Left cardiac atrium (tissue), 4 donors: ENCODE data around the gene DYNC1I1. TPM values are rescaled to one million over a fixed set of nuclear protein-coding genes. Genes with fewer than 3 reads are reported as not detected.

ENCODE experiments used
- ATAC-seq, 2 donors: fragments of 200-7000 bp; cut with Tn5 transposase; one replicate each; pipeline ENCODE4 v1.9.1; 2020; ENCODE audit warnings: mild to moderate bottlenecking in 2 of 2, moderate library complexity in 2 of 2
- DNase-seq: peaks from one replicate; pipeline ENCODE4 v3.0.0-alpha.2; 2020
- intact Hi-C, 2 donors: fragments of 100-400 bp; cut with DNase I; formaldehyde crosslinking; loops; one replicate each; pipeline versions ENCODE4 v1.14.1 to v1.15.1; 2022 to 2023
- total RNA-seq, 2 donors: library from RNA; stranded (reverse); fragmentation: NEBNext Ultra II Directional; extraction: Animal tissue kit (Norgen Biotek cat#: 25700); gene quantifications; one replicate each; pipeline ENCODE4 v1.2.1, GENCODE V29; 2021
- donor health status: DM: no; HTN: yes; CAD: no.
- donor health status: DM: no; HTN: yes; CAD: no; lungs with severe emphysema.
- donor health status: DM: yes; HTN: yes; CAD: no.
- donor health status: Dilated cardiomyopathy.

Gene DYNC1I1
- total RNA-seq, 2 donors from 2014 or later: 18.5 to 23.6 TPM

GRCh38 chr7:95781961-95782586 is 9.7 kb downstream of the DYNC1I1 start:
- no peak for DNase-seq
- ATAC-seq: no peak
- intact Hi-C loops: no loop called here

DNA sequence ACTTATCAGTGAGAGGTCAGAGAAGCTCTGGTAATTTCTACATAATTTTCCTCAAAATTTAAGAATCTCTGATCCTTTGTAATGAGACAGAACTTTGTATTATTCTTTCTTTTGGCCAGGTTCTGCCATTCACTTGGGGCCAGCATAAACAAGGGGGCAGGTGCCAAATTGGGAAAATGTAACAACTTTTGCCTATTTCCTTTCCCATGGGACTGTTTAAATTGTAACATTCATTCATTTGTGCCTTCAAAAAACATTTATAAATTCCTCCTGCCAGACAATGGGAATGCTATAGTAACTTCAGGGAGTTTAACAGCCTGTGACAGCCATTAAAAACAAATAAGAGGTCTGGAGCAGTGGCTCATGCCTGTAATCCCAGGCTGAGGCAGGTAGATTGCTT is 12.4 kb downstream of the DYNC1I1 start:
- DNase-seq (no peak), ATAC-seq (no peak)
- intact Hi-C loops: no loop called here

DNA sequence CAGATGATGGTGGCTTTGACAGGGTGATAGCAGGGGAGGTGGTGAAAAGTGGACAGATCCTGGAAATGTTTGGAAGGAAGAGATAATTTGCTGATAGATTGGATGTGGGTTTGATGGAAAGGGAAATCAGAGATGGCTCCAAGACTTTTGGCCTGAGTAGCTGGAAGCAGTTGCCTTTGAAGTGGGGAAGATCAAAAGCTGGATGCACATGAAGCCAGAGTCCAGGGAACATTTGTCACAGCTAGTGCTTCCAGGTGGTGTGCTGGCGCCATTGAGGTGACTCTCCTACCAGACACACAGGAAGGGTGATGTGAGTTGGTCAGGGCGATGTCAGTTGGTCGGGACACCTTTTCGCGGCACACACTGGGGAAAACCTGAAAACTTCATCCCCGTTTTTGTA is 15.9 kb downstream of the DYNC1I1 start:
- intact Hi-C loops: no loop called here
- DNase-seq: no peak
- ATAC-seq: no peak

DNA sequence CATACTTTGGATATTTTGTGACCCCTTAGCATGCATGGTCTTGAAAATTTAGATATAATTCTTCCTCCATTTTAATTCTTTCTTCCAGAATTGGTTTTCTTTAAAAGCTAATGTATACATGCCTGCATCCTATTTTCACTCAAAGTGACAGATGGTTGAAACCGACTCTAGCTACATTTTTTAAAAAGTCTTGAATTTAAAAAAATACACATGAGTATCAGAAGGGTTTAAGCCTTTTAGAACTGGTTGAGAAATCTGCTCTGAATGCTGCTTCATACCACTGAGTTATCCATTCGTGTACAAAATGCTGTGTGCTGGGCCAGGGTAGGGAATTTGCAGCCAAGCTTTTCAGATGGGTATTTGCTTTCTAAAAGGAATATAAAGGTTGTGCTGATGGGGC is 16.5 kb downstream of the DYNC1I1 start:
- intact Hi-C loops: no loop called here
- DNase-seq (no peak), ATAC-seq (no peak)

DNA sequence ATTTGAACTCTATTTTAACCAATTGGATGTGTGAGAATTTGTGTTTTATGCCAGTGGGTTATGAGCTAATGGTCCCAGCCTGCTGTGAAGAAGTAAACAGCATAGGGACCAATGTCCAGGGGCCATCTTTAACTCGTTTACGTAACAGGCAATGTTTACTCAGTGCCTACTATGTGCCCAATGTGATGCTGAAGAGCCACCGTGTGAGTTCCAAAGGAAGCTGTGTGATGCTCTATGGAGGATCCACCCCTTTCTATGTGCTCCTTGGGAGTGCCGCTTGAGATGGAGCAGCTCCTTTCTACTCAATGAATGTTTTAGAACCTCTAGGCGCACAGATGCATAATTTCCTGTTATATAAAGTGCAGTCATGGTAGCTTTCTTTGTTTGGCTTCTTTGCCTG is 21.3 kb downstream of the DYNC1I1 start:
- intact Hi-C loops: no loop called here

GRCh38 chr7:95794917-95795515 is 22.7 kb downstream of the DYNC1I1 start:
- DNase-seq (no peak), ATAC-seq (no peak)
- intact Hi-C loops: no loop called here

More for the DNA sequence above, 21.3 kb downstream of the DYNC1I1 start:
- DNase-seq (no peak), ATAC-seq (no peak)

- DNase-seq (no peak), ATAC-seq (no peak)
- intact Hi-C loops: no loop called here
Observed at GRCh38 chr7:95796617-95797016, 24.3 kb downstream of the DYNC1I1 start.

DNA sequence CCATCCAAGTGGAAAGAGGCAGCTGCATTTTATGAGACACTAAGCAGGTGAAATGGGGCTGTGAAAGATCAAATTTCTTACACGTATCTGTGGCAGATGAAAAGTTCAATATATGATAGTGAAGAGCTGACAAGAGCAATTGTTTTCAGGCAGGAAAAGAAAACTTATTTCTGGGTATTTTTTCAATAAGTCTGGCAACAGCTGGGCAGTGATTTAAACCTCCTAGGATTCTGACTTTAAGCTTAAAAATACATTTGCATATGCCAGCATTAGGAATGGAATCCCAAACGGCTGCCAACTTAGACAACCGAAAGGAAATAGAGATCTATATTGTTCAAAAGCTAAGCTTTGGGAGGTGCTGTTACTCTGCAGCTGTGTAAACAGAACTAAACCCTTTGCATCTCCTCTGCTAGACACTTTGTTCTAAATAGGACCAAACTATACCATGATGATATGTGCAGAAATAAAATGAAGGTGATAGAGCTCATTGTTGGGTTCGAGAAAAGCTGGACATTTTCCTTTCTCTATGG is 26.1 kb downstream of the DYNC1I1 start:
- DNase-seq (no peak), ATAC-seq (no peak)
- intact Hi-C loops: no loop called here

DNA sequence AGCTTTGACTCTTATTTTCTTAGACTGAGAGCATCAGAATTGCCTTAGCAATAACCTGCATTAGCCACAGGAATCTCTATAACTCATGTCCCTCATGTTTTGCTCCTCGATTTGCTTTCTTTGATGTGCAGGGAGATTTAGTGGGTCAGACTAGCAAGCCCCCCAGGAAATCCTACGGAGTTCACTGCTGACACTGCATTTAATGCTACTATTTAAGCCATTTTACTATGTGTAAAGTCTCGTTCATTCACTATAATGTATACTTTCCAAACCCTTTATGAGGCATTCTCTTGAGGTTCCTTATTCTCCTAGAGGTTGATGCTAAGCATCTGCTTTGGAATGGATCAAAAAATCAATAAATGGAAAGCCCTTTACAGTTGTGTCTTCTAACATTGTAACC is 28.4 kb downstream of the DYNC1I1 start:
- DNase-seq: no peak
- no peak for ATAC-seq
- intact Hi-C loops: no loop called here

DNA sequence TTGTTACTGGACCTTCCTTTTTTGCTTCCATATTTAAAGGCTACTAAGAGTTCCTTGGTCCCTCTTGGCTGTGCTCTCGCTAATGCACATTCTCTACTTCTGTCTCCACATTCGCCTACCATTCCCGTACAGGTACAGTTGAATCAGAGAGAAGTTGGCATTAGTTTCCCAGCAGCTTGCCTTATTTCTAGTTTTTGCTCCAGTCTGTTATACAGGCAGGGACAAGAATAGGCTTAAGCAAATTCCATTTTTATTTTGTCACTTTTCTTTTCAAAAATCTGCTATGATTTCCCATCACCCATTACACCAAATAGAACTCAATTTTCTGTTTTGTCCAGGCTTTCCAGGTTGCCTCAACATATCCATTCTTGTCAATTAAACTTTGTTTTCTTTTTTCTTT is 29.9 kb downstream of the DYNC1I1 start:
- intact Hi-C loops: no loop called here
- ATAC-seq (no peak), DNase-seq (no peak)

DNA sequence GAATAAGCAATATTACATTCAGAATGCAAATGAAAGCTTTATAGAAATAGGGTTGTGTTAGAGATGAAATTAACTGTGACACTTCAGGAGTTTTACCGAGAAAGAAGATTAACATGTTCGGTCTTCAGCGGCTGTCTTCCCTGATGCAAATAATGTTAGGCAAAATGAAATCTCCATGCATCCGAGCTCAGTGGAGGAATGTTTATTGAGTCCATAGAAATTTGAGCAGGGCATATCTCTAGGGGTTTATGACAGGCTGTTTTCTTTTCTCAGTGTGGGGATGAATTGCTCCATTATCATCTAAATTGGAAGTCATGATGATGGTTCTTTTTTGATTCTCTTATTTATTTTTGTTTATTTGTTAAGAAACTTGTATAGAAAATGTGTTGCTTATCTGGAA is 31.7 kb downstream of the DYNC1I1 start:
- intact Hi-C loops: no loop called here
- DNase-seq: no peak
- ATAC-seq: no peak

DNA sequence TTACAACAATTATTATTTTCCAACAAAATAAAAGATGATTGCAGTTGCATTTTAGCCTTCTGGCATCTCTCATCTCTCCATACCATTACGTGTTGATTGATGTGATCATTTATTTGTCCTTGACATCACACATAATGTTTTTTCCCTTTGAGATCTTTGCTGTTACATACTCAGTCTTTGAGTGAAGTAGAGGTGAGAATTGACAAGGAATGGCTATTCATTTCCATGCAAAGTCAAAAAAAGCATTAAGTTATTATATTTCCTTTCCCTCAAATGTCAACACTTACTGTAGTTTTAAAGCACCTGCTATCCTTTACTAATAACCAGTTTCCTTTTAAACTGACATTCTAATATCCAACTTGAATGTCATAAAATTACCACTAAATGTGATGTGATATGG is 33.6 kb downstream of the DYNC1I1 start:
- intact Hi-C loops: no loop called here
- ATAC-seq: no peak
- DNase-seq: no peak

DNA sequence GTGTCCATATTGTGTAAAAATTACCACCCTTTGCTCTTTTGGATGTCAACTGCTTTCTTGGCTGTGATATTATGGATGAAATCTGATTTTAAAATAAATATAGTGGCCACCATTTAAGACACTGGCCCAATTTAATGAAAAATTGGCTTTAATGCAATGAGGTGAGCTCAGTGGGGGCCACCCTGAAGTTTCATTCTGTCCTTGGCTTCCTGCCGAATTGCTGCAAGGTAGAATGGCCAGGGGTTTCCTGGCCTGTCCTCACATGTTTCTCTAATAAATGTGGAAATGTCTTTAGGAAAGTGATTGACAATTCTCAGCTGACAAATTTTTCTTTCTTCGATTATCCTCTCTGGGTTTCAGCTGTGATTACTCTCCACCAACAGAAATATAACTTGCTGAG is 36.0 kb downstream of the DYNC1I1 start:
- no peak for ATAC-seq
- intact Hi-C loops: no loop called here
- DNase-seq: no peak

- DNase-seq: no peak
- intact Hi-C loops: no loop called here
- no peak for ATAC-seq
Observed at GRCh38 chr7:95811846-95812445, 39.6 kb downstream of the DYNC1I1 start.

DNA sequence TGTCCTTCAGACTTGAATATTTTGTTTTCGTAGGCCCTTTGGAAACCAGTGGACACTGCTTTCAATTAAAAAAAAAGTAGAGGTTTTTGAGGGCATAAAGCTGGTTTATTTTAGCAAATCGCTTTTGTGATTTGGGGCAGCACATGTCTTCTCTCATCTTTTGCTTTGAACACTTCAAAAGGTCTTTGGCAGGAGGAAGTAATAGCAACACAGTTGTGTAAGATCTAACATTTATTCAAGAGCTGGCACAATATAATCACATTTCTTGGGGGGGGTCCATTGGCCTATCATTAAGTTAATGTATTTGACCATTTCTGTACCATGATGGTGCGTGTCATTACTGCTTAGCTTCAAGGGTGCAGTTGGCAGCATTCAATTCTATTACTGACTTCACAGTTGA is 42.4 kb downstream of the DYNC1I1 start:
- ATAC-seq (no peak), DNase-seq (no peak)
- intact Hi-C loops: no loop called here

DNA sequence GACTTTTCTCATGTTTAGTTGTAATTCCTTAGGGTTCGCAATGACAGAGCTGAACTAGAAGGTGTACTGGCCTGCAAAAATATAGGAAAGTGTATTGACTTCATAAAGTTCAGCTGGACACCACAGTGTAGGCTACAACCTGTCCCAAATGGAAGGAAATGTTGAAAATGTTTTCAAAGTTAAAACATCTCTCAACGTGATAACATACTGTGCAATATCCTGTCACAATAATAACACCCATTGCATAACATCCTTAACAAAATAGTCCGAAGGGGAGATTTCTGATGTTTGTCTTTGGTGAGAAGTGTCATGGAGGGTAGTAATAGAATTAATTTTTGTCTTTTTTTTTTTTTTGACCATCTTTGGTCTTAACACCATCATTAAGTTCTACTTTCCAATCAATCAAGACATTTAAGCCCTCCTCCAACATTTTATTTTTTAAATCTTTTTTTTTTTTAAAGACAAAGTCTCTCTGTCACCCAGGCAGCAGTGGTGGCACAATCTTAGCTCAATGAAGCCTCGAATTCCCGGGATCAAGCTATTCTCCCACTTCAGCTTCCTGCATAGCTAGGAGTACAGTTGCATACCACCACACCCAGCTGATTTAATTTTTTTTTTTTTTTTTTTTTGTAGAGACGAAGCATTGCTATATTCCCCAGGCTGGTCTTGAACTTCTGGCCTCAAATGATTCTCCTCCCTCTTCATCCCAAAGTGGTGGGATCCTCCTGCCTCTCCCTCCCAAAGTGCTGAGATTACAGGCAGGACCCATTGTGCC is 45.7 kb downstream of the DYNC1I1 start:
- ATAC-seq (no peak), DNase-seq (no peak)
- intact Hi-C loops: no loop called here

- no peak for DNase-seq
- intact Hi-C loops: no loop called here
- no peak for ATAC-seq
Observed at GRCh38 chr7:95820778-95821177, 48.4 kb downstream of the DYNC1I1 start.

- intact Hi-C loops: no loop called here
Observed at GRCh38 chr7:95822717-95823116, 50.4 kb downstream of the DYNC1I1 start.

DNA sequence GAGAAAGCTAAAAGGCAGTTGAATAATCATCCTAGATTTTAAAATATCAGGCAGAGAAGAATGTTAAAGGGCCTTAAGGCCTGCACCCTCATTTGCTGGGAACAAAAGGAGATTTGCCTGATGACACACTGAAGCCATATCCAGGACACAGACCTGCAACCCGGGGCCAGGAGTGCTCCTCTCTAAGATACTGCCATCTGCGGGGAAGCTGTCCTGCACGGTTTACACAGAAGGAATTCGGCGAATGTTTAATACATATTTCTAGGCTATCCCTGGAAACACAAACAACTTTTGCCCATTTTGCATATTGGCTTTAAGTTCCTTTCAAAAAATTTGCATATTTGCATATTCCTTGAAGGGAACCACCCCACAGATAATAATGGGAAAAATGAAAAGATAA is 52.3 kb downstream of the DYNC1I1 start:
- DNase-seq (no peak), ATAC-seq (no peak)
- intact Hi-C loops: no loop called here

More at GRCh38 chr7:95822717-95823116, 50.4 kb downstream of the DYNC1I1 start:
- no peak for DNase-seq
- no peak for ATAC-seq
